LoVo (cell line): ENCODE measurements around the gene CFAP410.

Experiments
- DNase-seq: peaks from one replicate; pipeline ENCODE4 v3.0.0-alpha.2; 2016; ENCODE audit warnings: low spot score

The CFAP410 gene

DNA sequence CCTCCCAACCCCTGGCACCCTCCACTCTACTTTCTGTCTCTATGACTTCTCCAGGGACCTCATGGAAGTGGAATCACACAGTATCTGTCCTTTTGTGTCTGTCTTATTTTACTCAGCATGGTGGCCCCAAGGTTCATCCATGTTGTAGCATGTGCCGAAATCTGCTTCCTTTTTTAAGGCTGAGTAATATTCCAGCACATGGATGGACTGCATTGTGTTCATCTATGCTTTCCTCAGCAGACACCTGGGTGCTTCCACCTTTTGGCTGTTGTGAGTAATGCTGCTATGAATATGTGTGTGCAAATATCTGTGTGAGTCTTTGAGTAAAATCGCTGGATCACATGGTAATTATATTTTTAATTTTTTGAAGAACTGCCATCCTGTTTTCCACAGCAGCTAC is 40.9 kb downstream of the CFAP410 start:
- DNase-seq, result no peak

DNA sequence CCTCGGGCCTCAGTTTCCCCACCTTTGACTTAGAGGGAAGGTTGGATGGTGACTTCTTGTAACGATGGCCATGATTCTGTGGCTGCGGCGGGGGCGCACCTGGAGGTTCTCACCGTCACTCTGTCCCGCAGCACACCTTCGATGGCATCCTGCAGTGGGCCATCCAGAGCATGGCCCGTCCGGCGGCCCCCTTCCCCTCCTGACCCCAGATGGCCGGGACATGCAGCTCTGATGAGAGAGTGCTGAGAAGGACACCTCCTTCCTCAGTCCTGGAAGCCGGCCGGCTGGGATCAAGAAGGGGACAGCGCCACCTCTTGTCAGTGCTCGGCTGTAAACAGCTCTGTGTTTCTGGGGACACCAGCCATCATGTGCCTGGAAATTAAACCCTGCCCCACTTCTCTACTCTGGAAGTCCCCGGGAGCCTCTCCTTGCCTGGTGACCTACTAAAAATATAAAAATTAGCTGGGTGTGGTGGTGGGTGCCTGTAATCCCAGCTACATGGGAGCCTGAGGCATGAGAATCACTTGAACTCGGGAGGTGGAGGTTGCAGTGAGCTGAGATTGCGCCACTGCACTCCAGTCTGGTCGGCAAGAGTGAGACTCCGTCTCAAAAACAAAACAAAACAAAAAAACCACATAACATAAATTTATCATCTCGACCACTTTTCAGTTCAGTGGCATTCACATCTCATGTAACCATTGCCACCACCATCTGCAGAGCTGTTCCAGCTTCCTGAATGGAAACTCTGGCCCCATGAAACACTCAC is 41.5 kb downstream of the CFAP410 start:
- DNase-seq, result peak; percentile 73

DNA sequence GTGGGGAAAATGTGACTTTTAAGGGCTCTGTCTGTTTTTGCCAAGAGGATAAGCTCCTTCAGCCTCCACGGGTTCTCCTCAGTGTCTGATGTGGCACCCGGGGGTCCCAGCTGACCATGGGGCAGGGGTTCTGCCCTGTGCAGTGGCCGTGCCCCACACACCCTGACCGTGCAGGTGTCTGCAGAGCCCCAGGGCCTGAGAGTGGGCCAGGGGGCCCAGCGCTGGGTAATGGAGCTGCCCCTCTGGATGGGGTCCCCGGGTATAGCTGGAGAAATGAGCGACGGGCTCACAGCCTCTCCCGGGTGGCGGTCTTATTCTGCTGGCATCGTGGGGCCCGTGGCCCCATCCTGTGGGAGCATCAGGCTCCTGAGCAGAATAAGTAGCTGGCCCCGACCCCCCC is 42.3 kb downstream of the CFAP410 start:
- no peak for DNase-seq

DNA sequence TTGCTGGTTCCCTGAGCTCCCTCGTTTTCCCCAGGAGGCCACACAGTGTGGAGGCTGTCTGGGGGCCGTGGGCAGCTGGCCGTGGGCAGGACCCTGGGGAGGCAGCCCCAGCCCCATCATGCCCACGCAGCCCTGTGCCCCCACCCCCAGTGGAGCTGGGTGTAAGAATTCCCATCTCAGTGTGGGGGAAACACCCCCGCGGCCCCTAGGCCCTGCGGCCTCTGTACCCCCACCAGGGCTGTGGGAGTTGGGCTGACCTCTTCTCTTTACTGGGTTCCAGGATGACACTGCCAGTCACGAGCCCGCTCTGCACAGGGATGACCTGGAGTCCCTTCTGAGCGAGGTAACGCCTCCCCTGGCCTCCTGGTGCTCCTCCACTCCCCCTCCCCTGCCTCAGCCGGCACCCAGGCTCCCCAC is 43.1 kb downstream of the CFAP410 start:
- no peak for DNase-seq

DNA sequence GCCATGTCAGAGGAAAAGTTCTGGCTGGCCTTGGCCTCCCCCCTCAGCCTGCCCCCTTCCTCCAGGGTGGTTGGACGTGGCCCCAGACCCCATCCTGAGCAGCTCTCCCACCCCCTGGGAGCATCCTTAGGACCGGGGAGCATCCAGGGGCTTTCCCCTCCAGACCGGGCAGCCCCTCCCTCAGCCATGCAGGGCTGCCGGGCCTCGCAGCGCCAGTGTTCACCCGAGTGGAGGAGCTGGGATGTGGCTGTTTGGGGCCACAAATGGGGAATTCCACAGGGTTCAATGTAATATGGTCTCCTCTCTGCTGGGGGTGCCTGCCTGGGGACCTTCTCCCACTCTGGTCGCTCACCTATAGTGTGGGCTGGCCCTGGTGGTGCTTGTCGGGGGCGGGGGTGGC is 43.5 kb downstream of the CFAP410 start:
- no peak for DNase-seq

DNA sequence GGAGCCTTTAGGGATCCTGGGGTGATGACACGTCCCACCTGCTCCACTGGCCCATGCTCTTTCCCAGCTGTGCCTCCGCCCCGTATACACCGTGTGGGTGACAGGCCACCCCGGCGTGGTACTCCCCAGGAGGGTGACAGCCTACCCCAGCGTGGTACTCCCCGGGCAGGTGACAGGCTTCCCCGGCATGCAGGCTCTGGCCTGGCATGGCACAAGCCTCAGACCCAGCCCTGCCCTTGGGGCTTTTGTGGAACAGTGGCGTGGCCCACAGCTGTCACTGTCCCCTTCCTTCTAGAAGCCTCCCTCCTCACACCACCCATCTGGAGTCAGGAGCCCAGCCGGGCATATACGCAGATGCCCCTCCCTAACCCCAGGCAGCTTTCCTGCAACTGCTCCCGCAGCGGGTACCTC is 44.0 kb downstream of the CFAP410 start:
- DNase-seq, result no peak

DNA sequence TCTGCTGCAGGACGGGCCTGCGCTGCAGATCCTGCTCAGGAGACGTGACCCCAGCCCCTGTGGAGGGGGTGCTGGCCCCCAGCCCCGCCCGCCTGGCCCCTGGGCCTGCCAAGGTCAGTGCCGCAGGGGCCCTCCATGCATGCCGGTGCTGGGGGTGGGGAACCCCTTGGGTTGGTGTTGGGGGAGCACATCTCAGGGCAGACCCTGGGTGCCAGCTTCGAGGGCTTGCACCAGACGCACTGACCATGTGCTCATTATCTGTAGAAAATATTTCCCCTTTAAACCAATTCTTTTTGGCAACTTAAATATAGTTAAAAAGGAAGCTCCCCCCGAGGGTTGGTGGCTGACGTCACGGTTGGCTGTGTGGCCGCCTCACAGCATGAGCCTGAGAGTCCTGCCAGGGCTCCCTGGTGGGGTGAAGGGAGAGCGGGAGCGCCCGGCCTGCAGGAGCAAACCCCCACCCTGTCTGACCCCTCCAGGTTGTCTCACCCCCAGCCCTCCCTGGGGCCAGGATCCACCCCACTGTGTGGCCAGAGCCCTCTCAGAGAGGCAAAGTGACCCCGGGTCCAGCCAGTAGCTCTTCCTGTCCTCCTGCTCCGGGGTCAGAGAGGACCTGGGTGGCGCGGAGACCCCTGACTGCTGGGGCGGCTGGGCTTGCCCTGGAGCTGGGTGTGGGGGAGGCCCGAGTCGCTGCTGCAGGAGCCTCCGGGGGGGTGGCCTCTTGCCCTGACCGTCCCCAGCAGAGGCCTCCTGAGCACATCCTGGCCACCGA is 44.6 kb downstream of the CFAP410 start:
- no peak for DNase-seq

DNA sequence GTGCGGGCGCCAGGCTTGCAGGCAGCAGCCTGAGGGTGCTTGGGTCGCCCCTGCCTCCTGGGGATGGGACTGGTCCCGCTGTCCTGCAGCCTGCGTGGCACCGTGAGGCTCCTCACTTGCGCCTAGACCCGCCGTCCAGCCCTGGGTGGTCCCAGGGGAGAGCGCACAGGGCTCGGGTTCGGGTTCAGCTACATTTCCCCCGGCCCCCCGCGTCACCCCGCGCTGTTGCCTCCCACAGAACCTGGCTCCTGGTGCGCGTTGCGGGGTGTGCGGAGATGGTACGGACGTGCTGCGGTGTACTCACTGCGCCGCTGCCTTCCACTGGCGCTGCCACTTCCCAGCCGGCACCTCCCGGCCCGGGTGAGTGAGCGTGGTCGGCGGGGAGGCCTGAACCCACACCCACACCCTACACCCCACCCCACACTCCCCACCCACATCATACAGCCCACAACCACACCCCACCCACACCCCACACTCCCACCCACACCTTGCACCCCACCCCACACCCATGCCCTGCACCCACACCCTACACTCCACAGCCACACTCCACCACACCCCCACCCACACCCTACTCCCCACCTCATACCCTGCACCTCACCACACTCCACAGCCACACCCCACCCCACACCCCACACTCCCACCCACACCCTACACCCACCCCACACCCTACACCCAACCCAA is 45.5 kb downstream of the CFAP410 start:
- no peak for DNase-seq

DNA sequence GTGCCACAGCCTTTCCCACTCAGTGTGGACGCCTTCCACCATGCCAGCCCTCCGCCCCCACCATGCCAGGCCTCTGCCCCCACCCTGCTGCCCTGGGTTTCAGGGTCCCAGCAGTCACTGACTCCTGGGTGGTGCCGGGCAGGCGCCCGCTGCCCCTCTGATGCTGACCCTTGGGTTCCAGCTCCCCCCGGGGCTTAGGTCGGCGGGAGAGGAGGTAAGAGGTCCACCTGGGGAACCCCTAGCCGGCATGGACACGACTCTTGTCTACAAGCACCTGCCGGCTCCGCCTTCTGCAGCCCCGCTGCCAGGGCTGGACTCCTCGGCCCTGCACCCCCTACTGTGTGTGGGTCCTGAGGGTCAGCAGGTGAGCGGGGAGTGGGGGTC is 46.4 kb downstream of the CFAP410 start:
- no peak for DNase-seq

DNA sequence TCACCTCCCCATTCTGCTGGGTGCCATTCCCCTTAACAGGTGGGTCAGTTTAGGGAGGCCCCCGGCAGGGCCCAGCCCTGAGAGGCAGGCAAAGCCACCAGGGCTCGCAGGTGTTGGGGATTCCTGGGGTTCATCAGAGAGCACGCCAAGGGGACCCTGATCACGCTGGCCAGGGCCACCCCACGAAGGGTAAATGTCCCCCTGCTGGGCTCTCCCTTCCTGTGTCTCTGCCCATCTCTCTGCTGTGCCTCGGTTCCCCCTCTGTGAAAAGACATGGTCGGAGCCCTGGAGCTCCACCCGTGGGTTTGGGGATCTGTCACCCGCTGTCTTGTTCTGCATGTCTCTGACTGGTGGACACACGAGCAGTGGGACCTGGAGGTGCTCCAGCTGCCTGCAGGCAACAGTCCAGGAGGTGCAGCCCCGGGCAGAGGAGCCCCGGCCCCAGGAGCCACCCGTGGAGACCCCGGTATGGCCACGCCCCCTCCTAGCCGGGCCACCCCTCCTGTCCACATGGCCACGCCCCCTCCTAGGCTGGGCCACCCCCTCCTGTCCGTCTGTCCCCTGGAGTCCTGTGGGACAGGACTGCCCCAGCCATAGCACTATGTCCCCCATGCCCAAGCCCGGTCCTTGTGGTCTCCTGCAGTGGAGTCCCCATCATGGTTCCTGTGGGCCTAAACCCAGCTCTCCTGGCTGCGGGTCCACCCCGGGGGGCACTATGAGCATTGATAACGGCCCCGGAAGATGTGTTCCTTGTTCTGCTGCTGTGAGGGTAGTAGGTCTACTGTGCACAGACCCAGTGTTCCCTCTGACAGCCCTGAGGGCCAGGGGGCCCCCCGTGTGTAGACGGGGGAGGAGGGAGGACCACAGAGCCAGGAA is 47.0 kb downstream of the CFAP410 start:
- no peak for DNase-seq

DNA sequence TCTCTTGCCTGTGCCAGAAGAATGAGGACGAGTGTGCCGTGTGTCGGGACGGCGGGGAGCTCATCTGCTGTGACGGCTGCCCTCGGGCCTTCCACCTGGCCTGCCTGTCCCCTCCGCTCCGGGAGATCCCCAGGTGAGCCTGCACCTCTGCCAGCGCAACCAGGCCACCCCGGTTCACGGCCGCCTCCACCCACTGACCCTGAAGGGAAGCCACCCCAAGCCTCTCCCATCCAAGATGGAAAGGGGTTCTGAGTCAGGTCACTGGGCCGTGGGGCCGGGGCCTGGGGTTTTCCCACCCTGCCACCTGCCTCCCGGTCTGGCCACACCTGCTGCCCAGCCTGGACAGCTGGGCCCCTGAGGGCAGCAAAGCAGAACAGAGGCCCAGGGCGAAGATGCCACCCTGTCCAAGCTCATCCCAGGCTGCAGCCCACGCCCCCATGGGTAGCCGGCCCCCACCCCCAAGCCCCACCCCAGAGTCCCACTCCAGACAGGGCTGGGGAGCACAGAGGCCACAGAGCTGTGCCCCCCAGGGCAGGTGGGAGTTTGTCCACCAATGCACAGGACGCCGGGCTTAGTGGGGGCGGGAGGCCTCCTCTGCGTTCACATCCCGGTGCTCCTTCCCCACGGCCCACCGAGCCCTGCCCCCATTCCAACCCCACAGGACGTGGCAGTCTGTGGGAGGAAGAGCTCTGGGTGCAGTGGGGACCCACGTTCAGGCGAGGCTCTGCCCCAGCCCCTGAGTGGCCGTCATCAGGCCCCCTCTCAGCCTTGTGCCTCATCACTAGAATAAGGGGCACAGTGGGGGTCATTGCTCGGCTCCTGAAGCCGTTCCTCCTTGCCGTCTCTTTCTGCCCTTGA is 47.9 kb downstream of the CFAP410 start:
- no peak for DNase-seq

DNA sequence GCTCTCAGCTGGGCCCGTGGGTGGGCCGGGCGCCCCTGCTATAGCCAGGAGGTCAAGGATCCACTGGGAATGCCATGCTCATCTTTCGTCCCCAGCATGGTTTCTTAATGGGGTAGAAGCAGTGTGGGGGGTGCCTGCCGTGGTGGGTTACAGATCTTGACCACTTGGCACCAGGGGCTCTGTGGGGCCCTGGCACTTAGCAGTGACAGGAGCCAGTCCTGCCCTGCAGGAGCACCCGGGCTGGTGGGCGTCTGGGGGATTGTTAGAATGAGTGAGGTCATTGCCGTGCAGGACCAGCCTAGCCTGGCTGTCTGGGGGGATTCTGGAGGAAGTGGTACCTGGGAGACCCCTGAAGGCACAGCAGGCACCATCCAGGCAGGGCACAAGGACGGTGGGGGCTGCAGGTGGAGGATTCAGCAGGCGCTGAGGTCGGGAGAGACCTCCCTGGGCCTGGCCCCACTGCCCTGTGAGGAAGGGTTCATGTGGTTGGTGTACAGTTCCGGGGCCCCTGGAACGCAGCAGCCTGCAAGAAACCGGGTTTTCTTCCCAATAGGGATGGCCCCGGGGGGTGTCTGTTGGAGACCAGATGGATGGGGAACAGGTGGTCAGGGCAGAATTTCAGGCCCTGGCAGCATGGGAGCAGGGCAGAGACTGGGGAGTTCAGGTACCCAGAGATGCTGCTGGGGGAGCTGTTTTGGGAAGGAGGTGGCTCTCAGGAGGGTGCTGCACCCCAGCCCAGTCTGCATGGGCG is 48.7 kb downstream of the CFAP410 start:
- no peak for DNase-seq

DNA sequence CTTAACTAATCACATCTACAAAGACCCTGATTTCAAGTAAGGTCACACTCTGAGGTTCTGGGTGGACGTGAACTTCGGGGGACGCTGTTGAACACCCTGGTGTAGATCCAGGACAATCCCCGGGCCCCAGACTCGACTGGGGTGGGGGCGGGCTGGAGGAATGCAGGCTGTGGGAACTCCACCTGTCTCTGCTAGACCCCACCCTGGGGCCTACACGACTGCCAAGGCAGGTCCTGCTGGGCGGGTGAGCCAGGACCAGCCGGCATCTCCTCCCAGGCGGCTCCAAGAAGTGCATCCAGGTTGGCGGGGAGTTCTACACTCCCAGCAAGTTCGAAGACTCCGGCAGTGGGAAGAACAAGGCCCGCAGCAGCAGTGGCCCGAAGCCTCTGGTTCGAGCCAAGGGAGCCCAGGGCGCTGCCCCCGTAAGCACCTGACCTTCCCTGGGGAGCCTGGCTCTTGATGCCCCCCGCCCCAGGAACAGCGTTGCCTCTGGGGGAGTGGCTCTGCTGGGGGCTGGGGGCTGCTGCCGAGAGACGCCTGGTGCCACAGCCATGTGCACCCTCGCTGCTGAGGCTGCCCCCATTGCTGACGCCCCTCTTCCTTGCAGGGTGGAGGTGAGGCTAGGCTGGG is 49.7 kb downstream of the CFAP410 start:
- no peak for DNase-seq

DNA sequence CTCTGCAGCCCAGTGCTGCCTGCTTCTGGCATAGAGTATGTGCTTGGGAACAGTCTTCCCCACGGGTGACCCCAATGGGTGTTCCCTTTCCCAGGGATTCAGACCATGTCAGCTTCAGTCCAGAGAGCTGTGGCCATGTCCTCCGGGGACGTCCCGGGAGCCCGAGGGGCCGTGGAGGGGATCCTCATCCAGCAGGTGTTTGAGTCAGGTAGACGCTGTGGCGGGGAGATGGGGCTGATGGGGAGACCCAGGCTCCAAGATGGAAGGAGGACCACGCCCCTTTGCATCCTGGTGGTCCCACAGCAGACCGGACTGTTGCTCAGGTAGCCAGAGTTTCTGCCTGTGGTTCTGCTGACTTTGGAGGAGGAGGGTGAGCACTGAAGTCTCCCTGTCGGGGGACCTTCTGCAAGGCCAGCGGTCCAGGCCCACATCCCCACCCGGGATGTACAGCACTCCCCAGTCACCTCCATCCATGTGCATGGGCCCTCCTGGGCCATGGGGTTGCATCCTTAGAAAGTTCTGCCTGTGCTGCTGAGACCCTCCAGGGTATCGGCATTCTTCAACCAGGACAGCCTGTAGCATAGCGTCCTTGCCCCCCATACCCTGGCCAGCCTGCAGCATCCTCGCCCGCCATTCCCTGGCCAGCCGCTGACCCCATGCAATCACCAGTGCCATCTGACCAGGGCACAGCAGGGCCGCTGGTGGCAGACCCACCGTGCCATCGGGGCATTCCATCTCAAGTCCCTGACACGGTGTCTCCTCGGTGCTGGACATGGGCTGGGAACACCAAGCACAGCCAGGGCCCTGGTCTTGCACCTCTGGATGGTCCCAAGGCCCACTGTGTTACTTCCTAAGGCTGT is 50.7 kb downstream of the CFAP410 start:
- DNase-seq, result no peak

DNA sequence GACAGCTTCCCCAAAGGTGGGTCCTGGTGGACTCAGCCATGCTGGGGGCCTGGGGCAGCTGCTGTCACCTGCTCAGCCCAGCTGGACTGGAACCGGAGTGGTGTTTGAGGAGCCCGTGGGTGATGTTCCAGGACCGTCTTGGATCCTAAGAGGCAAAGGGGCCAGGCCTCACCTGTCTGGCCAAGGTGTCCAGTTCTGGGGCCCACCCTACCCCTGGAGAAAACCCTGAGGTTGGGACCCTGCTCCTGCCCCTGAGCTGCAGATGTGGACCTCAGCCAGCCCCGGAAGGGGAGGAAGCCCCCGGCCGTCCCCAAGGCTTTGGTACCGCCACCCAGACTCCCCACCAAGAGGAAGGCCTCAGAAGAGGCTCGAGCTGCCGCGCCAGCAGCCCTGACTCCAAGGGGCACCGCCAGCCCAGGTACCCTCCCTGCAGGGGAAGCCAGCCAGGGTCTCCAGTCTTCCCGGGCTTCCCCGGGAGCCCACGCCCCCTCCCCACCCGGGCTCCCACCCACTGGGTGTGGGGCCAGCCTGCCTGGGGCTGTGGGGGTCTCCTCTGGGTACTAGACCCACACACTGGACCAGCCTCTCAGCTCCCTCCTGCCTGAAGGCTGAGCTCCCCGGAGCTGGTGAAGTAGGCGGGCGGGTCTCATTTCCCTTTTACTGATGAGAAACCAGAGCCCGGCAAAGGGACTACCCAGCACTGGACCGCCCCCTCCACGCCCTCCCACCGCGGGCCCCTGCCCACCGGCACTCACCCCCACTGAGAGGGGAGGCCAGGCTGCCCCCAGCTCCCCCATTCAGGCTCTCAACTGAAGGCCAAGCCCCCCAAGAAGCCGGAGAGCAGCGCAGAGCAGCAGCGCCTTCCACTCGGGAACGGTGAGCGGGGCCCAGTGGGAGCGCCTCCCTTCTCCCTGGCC is 52.2 kb downstream of the CFAP410 start:
- no peak for DNase-seq

DNA sequence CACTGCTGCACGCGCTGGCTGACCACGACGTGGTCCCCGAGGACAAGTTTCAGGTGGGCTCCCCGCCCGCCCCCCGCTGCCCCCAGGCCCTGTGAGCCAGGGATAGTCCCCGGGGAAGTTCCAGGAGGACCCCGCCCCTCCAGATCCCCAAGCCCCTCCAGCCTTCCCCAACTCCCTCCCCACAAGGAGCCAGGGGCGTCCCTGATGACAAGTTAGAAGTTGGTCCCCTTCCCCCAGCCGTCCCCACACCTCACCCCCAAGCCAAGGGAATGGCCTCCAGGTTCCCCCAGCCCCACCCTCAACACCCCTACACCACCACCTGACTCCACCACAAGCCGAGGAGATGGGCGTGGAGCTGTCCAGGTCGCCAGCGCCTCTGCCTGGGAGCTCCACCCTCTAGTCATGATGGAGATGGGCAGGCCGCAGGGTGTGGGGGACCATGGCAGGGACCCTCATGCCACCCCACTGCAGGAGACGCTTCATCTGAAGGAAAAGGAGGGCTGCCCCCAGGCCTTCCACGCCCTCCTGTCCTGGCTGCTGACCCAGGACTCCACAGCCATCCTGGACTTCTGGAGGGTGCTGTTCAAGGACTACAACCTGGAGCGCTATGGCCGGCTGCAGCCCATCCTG is 53.0 kb downstream of the CFAP410 start:
- DNase-seq, result no peak
